ENCODE results near the gene CARMIL3.

Gene CARMIL3

GRCh38 chr14:24071836-24072430, 20.1 kb downstream of the CARMIL3 start:
- FAIRE-seq = no peak
- DNase-seq (ENCODE audit: insufficient read length, low spot score) = no peak
- TF ChIP-seq TAF1 (IDR thresholded peaks at IDR 0.05; ENCODE audit: low read depth, low read length) (no peak), POLR2AphosphoS5 (IDR thresholded peaks at IDR 0.05; ENCODE audit: low read depth, low read length) (no peak), PAX5 (IDR thresholded peaks at IDR 0.05; ENCODE audit: insufficient read depth, low read length, severe bottlenecking) (no peak), POLR2A (IDR thresholded peaks at IDR 0.05; ENCODE audit: low read depth, low read length) (no peak), POU2F2 (IDR thresholded peaks at IDR 0.05; ENCODE audit: low read depth, low read length) (no peak), SPI1 (IDR thresholded peaks at IDR 0.05; ENCODE audit: low read depth, low read length) (no peak)

- FAIRE-seq = no peak
- TF ChIP-seq SPI1 (IDR thresholded peaks at IDR 0.05; ENCODE audit: low read depth, low read length) = no peak
- no peak for TF ChIP-seq POU2F2 (IDR thresholded peaks at IDR 0.05; ENCODE audit: low read depth, low read length)
- no peak for TF ChIP-seq POLR2A (IDR thresholded peaks at IDR 0.05; ENCODE audit: low read depth, low read length)
- TF ChIP-seq PAX5 (IDR thresholded peaks at IDR 0.05; ENCODE audit: insufficient read depth, low read length, severe bottlenecking) = no peak
- no peak for TF ChIP-seq POLR2AphosphoS5 (IDR thresholded peaks at IDR 0.05; ENCODE audit: low read depth, low read length)
- TF ChIP-seq TAF1 (IDR thresholded peaks at IDR 0.05; ENCODE audit: low read depth, low read length) = no peak
- DNase-seq (ENCODE audit: insufficient read length, low spot score) = no peak
These were observed 20.6 kb downstream of the CARMIL3 start for GRCh38 chr14:24072436-24072835.

GRCh38 chr14:24072881-24073877, 21.4 kb downstream of the CARMIL3 start:
- DNase-seq (ENCODE audit: insufficient read length, low spot score) (no peak), FAIRE-seq (no peak)
- TF ChIP-seq POU2F2 (IDR thresholded peaks at IDR 0.05; ENCODE audit: low read depth, low read length) = no peak
- TF ChIP-seq PAX5 (IDR thresholded peaks at IDR 0.05; ENCODE audit: insufficient read depth, low read length, severe bottlenecking) = no peak
- TF ChIP-seq SPI1 (IDR thresholded peaks at IDR 0.05; ENCODE audit: low read depth, low read length) = no peak
- TF ChIP-seq POLR2AphosphoS5 (IDR thresholded peaks at IDR 0.05; ENCODE audit: low read depth, low read length) = no peak
- no peak for TF ChIP-seq POLR2A (IDR thresholded peaks at IDR 0.05; ENCODE audit: low read depth, low read length)
- no peak for TF ChIP-seq TAF1 (IDR thresholded peaks at IDR 0.05; ENCODE audit: low read depth, low read length)

GRCh38 chr14:24074625-24075484, 23.0 kb downstream of the CARMIL3 start:
- no peak for TF ChIP-seq SPI1 (IDR thresholded peaks at IDR 0.05; ENCODE audit: low read depth, low read length)
- DNase-seq (ENCODE audit: insufficient read length, low spot score) (no peak), FAIRE-seq (no peak)

GRCh38 chr14:24075485-24076301, 23.9 kb downstream of the CARMIL3 start:
- FAIRE-seq (no peak), DNase-seq (ENCODE audit: insufficient read length, low spot score) (peak; percentile 58)
- peak; percentile 69 for TF ChIP-seq SPI1 (IDR thresholded peaks at IDR 0.05; ENCODE audit: low read depth, low read length)
- TF ChIP-seq PAX5 (IDR thresholded peaks at IDR 0.05; ENCODE audit: insufficient read depth, low read length, severe bottlenecking) = no peak

GRCh38 chr14:24076302-24076601, 24.4 kb downstream of the CARMIL3 start:
- TF ChIP-seq POLR2AphosphoS5 (IDR thresholded peaks at IDR 0.05; ENCODE audit: low read depth, low read length) (no peak), TAF1 (IDR thresholded peaks at IDR 0.05; ENCODE audit: low read depth, low read length) (no peak), SPI1 (IDR thresholded peaks at IDR 0.05; ENCODE audit: low read depth, low read length) (no peak), POLR2A (IDR thresholded peaks at IDR 0.05; ENCODE audit: low read depth, low read length) (no peak), POU2F2 (IDR thresholded peaks at IDR 0.05; ENCODE audit: low read depth, low read length) (no peak), PAX5 (IDR thresholded peaks at IDR 0.05; ENCODE audit: insufficient read depth, low read length, severe bottlenecking) (no peak)
- no peak for DNase-seq (ENCODE audit: insufficient read length, low spot score)
- FAIRE-seq = no peak

- DNase-seq (ENCODE audit: insufficient read length, low spot score) = no peak
- TF ChIP-seq TAF1 (IDR thresholded peaks at IDR 0.05; ENCODE audit: low read depth, low read length) (no peak), PAX5 (IDR thresholded peaks at IDR 0.05; ENCODE audit: insufficient read depth, low read length, severe bottlenecking) (no peak), SPI1 (IDR thresholded peaks at IDR 0.05; ENCODE audit: low read depth, low read length) (no peak), POU2F2 (IDR thresholded peaks at IDR 0.05; ENCODE audit: low read depth, low read length) (no peak), POLR2A (IDR thresholded peaks at IDR 0.05; ENCODE audit: low read depth, low read length) (no peak), POLR2AphosphoS5 (IDR thresholded peaks at IDR 0.05; ENCODE audit: low read depth, low read length) (no peak)
- FAIRE-seq = no peak
These were observed 25.3 kb downstream of the CARMIL3 start for GRCh38 chr14:24077086-24077485.

- FAIRE-seq = no peak
- TF ChIP-seq SPI1 (IDR thresholded peaks at IDR 0.05; ENCODE audit: low read depth, low read length) = no peak
- no peak for TF ChIP-seq POLR2A (IDR thresholded peaks at IDR 0.05; ENCODE audit: low read depth, low read length)
- no peak for TF ChIP-seq POLR2AphosphoS5 (IDR thresholded peaks at IDR 0.05; ENCODE audit: low read depth, low read length)
- TF ChIP-seq PAX5 (IDR thresholded peaks at IDR 0.05; ENCODE audit: insufficient read depth, low read length, severe bottlenecking) = no peak
- TF ChIP-seq TAF1 (IDR thresholded peaks at IDR 0.05; ENCODE audit: low read depth, low read length) = no peak
- no peak for TF ChIP-seq POU2F2 (IDR thresholded peaks at IDR 0.05; ENCODE audit: low read depth, low read length)
- DNase-seq (ENCODE audit: insufficient read length, low spot score) = no peak
These were observed 26.3 kb downstream of the CARMIL3 start for GRCh38 chr14:24078146-24078545.

Measured in GM12891 (cell line).